NCI-H146 (cell line): ENCODE results near the gene KCND3.
A peak's percentile ranks its signal among the peaks of the same experiment; 100 is the strongest.

Experiments
- DNase-seq: peaks from one replicate; lab custom pipeline; 2025; lab: John Stamatoyannopoulos, UW

KCND3 gene

DNA sequence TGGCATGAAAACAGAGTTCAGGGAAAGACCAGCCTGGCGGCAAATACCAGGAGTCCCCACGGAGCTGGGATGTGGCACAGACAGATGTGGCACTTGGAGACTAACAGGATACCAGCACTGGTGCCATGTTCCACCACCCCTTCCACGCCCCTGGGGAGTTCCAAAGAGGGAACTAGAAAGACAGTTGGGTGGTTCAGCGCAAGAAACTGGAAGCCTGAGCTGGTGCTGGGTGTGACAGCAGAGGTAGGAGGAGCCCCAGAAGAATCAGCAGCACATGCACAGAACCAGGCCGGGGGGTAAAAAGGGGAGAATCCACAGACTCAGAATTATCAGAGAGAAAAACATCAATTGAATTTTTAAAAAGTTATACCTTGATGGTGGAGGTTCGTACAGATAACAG is 211.4 kb downstream of the KCND3 start:
- DNase-seq, result no peak

DNA sequence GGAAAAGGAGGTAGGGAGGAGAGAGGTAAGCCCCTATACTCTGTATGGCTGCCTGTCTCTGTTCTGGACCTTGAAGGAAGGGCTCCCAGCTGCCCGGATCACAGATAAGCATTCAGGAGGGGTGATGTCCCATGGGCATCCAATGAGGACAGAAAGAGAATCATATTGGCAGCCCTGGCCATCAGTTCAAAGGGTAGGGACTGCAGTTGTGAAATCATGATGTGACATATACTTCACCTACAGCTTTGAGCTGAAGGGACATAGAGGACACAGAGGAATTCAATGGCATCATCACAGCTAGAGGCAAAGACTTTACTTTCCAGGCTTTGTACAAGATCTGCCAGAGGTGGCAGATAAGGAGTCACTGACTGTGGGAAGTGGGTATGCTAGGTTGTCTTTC is 212.2 kb downstream of the KCND3 start:
- no peak for DNase-seq

DNA sequence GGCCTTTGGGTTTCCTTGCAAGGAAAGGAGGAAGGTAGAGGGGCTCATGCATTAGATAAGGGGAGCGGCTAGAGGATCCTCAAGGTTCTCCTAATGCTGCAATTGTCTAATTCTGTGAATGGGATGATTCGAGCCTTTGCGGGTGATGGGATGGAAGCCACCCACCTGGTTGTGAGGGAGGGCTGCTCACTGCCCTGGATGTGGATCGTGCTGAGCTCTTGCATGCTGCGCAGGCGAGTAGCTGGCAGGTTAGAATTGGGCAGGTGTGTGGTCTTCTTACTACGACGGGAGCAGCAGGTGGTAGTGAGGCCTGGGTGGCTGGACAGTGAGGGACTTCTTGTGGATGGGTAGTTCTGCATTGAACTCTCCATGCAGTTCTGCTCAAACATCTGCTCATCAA is 212.6 kb downstream of the KCND3 start:
- DNase-seq, result no peak

DNA sequence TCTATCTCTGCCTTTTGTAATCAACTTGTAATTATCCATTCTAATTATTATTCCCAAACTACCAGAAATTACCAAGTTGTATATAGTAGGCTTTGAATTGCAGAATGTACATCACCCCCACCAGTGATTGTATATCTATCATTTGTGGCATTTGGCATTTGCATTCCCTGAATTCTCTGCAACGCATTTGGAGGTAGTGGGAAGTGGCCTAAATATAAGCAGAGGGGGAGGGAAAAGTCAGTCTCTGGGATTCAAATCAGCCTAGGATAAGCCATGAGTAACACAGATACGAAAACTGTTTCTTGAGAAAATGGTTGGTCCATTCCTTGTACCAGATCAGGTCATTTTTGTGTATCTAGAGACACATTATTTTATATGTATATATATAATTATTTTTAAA is 213.1 kb downstream of the KCND3 start:
- no peak for DNase-seq

DNA sequence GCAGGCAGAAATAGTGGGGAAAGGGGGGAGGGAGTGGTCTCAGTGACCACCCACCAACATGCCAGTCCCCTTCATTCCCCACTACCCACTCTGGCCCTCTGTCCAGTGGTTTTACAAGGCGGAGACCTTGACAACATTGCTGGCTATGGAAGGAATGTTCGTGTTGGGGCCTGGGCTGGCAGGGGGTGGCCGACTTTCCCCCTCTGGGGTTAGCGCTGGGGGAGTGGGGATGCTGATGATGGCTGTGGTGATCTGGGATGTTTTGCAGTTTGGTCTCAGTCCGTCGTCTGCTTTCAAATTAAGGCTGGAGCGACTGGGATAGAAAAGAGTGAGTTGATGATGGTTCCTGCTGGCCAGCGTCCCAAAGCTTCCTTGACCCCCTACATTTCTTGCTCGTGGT is 213.5 kb downstream of the KCND3 start:
- no peak for DNase-seq

DNA sequence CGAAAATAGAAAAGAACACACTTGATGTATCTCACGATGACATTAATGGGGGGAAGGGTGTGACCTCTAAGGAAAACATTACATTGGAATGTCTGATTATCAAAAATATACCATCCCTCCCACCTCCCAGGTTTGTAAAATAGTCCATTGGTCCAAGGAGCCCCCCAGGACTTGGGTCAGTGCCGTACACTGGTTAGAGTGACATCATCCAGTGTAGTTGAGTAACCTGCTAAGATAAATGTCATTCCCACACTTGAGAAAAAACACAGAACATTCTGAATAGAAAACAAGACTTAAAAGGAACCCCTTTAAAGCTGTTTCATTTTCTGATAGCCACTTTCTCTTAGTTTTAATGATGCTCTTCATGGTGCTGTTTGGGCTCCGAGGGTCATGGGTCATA is 218.6 kb downstream of the KCND3 start:
- DNase-seq, result no peak

DNA sequence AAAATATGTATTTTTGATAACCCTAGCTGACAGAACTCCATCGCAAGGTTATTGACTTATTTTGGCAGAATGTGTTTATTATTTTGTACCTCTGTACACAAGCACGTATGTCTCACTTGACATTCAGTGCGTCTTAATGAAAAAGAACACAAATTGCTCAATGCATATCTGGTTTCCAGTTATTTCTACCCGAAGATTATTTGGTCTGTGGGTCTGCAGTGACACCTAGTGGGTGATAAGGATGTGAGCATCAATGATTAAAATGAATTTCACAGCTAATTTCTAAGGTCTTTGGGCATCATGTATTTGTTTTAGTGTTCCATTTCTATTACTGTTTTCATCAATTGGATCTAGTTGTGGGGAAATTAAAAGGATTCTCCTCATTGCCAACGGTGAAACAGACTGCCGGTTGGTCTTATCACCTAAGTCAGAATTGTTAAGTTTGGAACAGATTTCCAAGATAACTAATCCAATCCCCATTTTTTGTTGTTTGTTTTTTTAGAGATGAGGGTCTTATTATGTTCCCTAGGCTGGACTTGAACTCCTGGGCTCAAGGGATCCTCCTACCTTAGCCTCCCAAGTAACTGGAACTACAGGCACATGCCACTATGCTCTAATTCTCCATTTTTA is 219.8 kb downstream of the KCND3 start:
- peak; percentile 57 for DNase-seq

DNA sequence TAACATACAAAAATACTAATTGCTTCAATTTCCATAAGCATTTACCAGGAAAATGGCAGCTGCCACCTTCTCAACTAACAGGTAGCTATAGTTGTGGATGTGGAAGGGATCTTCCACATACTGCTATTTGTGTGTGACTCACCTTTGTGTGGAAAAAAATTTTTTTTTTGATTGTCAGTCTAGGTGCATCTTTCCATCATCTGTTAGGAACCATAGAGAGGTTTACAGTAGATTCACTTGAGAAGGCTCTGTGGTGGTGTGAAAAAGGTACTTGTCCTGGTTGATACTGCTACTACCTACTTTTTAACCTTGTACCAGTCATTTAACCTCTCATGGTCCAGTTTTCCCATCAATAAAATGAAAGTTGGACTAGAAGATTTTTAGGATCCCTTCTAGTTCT is 220.8 kb downstream of the KCND3 start:
- DNase-seq, result no peak

DNA sequence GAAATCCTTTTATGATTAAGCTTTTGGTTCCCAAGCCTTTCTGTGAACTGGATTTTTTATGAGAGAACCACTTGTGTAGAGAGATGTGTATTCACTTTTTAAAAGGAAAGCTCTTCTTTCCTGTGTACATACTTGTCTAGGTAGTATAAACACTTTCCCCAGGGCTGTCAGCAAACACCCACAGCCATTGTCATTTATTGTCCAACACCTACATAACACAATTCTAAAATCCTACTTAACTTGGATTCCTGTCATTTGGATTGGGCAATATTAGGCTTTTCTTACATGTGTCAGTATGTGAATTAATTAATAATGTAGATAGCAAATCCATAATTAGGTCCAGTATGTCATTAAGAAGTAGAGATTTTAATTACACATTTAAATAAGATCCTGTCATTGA is 221.4 kb downstream of the KCND3 start:
- DNase-seq, result no peak

DNA sequence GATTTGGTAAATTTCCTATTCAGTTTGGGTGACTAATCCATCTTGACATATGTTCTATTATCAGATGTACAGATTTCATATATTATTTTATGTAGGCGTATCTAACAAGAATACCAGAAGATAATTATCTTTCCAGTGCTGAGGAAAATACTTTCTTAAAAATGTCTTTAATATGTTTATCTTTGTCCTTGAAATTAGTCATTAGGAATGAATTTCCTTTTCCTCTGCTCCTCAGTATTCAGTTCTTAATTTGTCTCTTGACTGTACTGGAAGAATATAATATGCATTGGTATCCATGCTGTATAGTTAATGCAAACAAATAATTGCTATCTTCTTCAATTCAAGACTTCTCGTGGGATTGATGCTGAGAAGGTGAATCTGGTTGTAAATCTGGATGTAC is 227.1 kb downstream of the KCND3 start:
- no peak for DNase-seq

DNA sequence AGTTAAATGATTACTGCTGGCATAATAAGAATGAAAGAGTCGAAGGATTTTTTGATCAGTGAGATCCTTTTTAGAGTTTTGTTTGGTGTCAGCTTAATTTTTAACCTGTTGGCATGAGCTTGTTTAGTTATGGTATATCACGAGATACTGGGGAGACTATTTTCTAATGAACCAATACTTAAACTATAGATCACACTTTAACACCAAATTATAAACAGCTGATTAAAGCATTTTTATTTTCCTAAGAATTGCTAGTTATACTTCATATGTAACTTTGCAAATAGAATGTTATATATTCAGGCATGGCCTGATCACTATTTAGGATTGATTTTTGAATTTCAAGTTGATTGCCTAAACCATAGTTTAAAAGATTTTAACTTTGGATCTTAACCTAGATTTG is 227.8 kb downstream of the KCND3 start:
- no peak for DNase-seq

DNA sequence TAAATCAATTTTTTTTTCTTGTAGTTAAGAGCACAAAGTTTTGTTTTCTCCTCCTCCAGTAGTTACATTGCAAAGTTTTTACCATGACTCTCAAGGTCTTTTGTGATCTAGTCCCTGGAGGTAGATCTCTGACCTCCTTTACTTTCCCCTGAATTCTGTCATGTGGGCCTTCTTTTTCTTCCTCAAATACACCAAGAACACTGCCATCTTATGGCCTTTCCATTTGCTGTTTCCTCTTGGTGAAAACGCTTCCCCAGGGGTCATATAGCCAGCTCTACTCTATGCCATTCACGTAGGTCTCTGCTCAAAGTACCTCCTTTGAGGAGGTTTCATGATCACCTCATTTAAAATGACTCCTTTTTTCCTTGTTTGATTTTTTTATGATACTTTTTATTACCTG is 231.1 kb downstream of the KCND3 start:
- DNase-seq, result no peak

DNA sequence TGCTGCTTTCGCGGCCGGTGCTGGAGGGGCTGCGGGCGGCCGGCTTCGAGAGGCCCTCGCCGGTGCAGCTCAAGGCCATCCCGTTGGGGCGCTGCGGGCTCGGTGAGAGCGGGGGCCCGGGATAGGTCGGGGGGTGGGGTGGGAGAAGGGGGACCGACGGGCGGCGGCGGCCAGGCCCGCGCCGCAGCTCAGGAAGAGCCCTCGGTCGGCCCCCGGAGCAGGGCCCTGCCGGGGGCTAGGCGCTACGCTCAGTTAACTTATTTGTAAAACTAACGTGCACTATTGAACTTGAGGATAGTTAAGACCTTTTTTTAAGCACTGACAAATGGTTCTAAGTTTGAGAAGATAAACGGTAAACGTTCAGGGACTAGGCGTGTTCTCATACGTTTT is 233.3 kb downstream of the KCND3 start:
- DNase-seq, result peak; percentile 70

DNA sequence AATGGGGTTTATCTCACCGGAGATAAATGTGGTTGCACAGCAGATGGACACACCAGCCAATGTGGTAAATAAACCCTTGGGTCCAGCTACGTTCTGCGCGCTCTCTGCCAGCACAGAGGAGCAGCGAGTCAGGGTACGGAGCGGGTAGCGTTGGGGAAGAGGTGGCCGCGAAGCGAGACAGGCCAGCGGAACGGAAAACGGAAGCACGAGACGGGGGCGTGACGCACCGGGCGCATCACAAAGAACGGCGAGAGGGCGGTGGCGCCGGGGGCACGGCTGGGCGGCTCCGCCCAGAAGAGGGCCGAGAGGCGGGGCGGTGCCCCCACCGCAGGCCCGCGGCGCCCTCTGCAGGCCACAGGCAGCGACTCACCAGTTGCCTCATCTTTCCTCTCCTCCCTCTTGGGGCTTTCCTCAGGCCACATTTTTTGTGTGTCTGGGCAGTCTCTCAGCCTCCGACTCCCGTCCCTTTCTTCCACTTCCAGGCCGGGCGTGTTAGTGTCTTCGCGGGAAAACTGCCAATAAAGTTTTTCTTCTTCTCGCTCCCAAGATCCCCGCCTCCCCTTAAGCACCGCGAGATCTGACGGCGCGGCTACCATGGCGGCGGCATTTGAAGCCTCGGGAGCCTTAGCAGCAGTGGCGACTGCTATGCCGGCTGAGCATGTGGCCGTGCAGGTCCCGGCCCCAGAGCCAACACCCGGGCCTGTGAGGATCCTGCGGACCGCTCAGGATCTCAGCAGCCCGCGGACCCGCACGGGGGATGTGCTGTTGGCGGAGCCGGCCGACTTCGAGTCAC is 233.9 kb downstream of the KCND3 start, which contains the start of gene DDX20:
Gene DDX20 (plus strand): TSS at position 571 of the 793 bp plus-strand sequence. CDS start 24 bp downstream, at position 595.
- peak; percentile 95 for DNase-seq

DNA sequence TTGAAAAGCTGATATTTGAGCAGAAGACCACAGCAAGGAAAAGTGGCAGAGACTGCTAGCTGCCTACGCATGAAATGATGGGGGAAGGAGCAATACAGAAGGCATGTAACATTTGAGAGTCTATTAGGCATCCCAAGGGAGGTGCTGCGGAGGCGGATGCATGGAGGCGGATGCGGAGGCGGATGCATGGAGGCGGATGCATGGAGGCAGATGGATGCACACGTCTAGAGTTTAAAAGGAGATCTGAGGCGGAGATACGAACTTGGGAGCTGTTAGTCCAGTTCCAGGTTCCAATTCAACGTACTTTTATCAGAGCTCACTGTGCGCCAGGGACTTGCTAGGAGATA is 234.5 kb downstream of the KCND3 start:
- peak; percentile 63 for DNase-seq

DNA sequence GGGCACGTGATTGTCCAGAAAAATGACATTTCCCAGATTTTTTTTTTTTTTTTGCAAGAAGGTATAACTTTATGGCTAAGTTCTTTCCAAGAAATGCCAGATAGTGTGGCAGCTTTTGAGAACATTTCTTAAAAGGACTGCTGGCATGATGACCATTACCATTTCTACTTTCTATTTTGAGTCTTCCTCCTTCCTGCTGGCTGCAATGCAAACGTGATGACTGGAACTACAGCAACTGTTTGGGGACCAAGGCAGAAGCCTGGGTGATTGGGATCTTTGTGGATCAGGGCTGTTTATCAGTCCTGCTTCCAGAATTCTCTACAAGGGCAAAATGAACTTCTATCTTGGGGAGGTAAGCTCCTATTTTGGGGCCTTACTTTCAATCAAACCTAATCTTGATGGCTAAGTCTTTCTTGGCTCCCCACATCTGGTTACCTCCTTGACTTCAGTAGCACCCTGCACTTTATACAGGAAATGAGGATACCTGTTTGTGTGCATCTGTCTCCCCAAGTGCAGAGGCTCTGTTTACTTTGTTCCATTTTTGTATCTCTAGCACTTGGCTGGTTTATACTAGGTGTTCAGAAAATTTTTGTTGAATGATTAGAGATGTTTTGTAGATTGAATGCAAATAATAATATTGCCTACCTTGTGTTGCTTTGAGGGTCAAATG is 237.4 kb downstream of the KCND3 start:
- no peak for DNase-seq

DNA sequence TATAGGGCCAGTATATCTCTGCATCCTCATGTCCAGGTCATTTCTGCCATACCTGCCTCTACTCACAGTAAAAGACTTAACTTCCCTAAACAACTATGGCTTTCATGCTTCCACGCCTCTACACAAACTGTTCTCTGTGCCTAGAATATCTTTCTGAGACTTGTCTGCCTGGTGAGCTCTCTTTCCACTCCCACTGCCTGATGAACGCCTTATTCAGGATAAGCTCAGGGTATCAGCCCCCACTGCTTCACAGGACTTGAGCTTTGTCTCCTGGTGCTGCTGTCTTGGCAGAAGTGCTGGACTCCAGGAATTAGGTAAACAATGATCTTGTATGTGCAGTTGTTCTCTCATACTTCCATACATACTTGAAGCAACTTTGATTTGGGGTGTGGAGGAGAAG is 238.6 kb downstream of the KCND3 start:
- no peak for DNase-seq

DNA sequence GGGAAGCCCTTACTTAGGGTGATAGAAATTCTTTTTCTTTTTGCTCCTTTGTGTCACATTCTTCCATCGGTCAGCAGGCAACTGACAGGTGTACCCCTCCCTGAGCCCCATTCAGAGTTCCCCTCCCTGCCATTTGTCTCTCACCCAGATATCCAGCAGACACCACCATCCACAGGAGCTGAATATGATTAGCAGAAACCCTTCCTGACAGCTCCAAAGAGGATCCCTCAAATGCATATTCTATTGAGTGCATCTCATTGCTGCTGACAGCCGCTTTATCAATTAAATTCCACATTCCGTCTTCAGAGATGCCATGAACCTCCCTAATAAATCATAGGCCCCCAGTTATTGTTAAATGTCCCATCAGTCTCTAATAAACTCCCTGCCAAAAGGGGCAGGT is 239.8 kb downstream of the KCND3 start:
- no peak for DNase-seq

DNA sequence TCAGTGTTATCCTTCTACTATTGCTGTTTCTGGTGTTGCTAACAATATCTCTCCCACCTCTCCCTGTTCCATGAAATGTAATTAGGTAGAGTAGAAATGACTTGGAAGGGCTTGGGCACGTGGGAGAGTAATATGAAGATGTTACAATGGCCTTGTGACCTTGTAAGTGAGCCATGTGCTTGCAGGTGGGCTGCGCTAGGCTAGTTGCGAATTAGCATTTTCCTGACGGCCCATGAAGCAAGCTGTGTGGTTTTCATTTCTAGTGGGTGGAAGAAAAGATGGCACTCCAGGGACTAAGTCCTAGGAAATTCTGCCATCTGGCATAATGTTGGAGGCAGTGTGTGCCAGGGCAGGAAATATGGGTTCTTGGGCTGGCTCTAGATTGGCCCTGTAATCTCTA is 241.5 kb downstream of the KCND3 start:
- no peak for DNase-seq

DNA sequence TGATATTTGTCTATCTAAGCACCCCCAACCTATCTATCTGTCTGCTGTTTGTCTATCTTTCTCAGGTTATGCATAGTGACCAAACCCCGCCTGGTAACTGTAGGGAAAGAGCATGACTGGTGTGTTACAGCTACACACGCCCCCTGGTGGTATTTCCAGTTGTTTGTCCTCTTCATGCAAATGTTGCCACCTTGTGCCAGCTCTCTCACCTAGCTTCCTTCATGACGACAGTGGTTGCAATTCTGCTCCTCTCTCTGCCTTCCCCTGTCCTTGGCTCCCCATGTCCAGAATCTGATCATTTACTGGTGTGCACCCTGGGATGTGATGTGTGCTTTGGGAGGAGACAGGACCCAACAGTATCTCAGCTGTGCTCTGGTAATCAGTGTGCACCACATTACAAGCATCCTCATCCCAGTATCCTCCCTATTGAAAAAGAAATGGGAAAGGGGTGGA is 242.2 kb downstream of the KCND3 start:
- DNase-seq, result peak; percentile 75

DNA sequence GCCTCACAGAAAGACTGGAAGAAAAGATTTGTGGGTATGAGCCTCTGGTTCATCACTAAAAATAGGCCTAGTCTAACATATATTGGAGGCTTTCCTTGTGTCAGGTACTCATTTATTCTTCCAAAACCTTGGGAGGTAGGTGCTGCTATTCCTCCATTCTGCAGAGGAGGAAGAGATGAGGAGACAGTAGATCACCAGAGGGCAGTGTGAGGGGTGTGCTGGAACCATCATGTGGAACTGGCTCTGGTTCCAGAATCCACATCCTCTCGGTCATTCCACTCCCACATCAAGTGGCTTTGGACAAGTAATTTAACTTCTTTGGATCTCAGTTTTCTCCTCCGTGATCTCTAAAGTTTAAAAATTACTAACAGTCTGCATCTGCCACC is 242.9 kb downstream of the KCND3 start:
- no peak for DNase-seq

DNA sequence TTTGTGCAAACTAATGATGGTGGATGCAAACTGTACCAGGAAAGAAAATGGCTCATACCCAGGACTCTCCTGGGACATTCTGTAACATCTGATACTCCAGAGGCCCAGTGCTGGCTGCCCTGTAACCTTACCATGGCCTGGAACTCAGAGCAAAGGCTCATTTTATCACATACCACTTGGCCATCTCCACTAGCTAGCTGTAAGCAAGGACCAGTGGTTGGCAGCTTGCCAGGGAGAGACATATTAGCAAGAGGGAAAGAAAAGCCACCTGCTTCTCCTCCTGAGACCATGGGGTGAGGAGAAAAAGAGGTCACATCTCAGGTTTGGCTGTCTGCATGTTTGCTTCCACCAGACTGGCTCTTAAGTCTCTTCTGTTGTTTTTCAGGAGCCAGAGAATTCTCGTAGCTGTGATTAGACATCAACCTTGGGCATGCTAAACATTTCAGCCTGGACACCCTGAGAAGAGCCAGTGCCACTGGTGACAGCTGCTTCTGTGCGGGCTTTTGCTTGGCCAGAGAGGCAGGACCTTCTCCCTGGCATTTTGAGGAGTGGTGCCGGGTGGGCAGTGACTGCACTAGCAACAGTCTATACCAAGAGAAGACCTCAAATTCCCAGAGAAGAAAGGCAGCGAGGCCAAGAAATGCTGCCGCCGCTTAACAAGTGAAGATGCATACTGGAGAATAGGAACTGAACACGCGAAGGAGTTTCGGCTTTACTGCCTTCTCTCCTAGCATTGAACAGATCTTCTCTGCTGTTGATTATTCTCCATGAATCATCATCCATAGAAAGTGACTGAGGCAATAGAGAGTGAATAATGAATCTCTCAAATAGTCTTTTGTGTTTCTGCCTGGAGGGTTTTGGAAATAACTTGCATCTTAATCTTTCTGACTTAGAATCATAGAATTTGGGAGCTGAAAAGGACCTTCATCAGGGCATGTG is 243.5 kb downstream of the KCND3 start:
- peak; percentile 35 for DNase-seq
